Measurements from ENCODE around the gene NUCKS1. TPM values are rescaled to one million over a fixed set of nuclear protein-coding genes. Genes with fewer than 3 reads are reported as not detected.

Gene NUCKS1
- total and polyA plus RNA-seq, 2 of the 13 experiments (the other 11 are each of a cell fraction or from before 2014, with no cell fraction given) = 35.5 to 117 TPM

DNA sequence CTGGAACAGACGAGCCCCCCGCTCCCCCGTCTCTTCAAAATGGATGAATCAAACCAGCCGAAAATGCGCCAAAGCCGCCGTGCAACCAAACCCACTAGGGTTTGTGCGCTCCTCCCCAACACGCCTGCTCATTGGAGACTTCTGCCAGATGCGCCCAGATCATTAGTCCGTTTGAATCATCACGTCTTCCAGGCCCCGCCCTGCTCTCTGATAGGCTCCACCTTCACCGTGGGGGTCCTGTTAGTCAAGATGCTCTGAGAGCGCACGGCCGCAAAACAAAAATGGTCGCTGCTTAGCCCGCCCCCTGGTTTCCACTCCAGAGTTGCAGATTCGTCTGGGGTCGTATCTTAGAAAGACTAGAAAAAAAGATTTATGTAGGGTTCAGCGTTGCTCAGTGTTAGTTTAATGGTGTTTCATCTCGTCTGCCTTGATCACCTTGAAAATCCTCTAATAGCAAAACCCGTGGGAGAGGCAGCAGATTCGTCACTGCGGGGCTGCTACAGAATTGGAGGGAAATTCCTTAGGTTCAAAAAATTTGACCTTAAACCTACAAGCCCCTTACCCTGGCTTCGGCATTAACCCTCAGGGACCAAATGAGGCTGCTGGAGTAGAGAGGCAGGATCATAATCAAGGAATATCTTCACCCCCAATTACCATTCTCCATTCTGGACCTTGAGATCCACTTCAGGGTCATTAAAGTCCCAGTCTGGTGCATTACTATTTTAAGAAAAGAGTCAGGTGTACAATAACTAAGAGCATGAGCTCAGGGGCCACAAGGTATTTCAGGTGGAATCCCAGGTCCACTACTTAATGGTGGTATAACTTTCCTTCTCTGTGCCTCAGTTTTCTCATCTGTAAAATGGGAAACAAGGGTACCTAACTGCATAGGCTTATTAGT lies at the start of gene NUCKS1 (continued):
- TF ChIP-seq, protein P1, sequence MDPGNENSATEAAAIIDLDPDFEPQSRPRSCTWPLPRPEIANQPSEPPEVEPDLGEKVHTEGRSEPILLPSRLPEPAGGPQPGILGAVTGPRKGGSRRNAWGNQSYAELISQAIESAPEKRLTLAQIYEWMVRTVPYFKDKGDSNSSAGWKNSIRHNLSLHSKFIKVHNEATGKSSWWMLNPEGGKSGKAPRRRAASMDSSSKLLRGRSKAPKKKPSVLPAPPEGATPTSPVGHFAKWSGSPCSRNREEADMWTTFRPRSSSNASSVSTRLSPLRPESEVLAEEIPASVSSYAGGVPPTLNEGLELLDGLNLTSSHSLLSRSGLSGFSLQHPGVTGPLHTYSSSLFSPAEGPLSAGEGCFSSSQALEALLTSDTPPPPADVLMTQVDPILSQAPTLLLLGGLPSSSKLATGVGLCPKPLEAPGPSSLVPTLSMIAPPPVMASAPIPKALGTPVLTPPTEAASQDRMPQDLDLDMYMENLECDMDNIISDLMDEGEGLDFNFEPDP (CRISPR knock-in tag; conservative IDR thresholded peaks at IDR 0.05) = no peak
- TF ChIP-seq NR2F6 (IDR thresholded peaks at IDR 0.05) (peak; percentile 56), NR2F6 (CRISPR knock-in tag; IDR thresholded peaks at IDR 0.05) (peak; percentile 48), ZNF788 (CRISPR knock-in tag; IDR thresholded peaks at IDR 0.05; ENCODE audit: borderline replicate concordance) (peak; percentile 25; the same call in 1 of the 2 replicates), ELF1 (CRISPR knock-in tag; IDR thresholded peaks at IDR 0.05) (peak; percentile 45), YEATS2 (CRISPR knock-in tag; IDR thresholded peaks at IDR 0.05; ENCODE audit: borderline replicate concordance) (peak; percentile 78), ZSCAN22 (CRISPR knock-in tag; IDR thresholded peaks at IDR 0.05) (no peak), MBD4 (IDR thresholded peaks at IDR 0.05; ENCODE audit: borderline replicate concordance, low read length) (peak; percentile 58; the same call in 1 of the 2 replicates), GLI4 (CRISPR knock-in tag; IDR thresholded peaks at IDR 0.05; ENCODE audit: borderline replicate concordance) (no peak)
- TF ChIP-seq, protein P2, sequence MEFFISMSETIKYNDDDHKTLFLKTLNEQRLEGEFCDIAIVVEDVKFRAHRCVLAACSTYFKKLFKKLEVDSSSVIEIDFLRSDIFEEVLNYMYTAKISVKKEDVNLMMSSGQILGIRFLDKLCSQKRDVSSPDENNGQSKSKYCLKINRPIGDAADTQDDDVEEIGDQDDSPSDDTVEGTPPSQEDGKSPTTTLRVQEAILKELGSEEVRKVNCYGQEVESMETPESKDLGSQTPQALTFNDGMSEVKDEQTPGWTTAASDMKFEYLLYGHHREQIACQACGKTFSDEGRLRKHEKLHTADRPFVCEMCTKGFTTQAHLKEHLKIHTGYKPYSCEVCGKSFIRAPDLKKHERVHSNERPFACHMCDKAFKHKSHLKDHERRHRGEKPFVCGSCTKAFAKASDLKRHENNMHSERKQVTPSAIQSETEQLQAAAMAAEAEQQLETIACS (CRISPR knock-in tag; IDR thresholded peaks at IDR 0.05) = peak; percentile 47; the same call in 1 of the 2 replicates
- TF ChIP-seq, protein P3, sequence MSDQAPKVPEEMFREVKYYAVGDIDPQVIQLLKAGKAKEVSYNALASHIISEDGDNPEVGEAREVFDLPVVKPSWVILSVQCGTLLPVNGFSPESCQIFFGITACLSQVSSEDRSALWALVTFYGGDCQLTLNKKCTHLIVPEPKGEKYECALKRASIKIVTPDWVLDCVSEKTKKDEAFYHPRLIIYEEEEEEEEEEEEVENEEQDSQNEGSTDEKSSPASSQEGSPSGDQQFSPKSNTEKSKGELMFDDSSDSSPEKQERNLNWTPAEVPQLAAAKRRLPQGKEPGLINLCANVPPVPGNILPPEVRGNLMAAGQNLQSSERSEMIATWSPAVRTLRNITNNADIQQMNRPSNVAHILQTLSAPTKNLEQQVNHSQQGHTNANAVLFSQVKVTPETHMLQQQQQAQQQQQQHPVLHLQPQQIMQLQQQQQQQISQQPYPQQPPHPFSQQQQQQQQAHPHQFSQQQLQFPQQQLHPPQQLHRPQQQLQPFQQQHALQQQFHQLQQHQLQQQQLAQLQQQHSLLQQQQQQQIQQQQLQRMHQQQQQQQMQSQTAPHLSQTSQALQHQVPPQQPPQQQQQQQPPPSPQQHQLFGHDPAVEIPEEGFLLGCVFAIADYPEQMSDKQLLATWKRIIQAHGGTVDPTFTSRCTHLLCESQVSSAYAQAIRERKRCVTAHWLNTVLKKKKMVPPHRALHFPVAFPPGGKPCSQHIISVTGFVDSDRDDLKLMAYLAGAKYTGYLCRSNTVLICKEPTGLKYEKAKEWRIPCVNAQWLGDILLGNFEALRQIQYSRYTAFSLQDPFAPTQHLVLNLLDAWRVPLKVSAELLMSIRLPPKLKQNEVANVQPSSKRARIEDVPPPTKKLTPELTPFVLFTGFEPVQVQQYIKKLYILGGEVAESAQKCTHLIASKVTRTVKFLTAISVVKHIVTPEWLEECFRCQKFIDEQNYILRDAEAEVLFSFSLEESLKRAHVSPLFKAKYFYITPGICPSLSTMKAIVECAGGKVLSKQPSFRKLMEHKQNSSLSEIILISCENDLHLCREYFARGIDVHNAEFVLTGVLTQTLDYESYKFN (CRISPR knock-in tag; conservative IDR thresholded peaks at IDR 0.05) = peak; percentile 42; the same call in 1 of the 2 replicates
- TF ChIP-seq, protein P4, sequence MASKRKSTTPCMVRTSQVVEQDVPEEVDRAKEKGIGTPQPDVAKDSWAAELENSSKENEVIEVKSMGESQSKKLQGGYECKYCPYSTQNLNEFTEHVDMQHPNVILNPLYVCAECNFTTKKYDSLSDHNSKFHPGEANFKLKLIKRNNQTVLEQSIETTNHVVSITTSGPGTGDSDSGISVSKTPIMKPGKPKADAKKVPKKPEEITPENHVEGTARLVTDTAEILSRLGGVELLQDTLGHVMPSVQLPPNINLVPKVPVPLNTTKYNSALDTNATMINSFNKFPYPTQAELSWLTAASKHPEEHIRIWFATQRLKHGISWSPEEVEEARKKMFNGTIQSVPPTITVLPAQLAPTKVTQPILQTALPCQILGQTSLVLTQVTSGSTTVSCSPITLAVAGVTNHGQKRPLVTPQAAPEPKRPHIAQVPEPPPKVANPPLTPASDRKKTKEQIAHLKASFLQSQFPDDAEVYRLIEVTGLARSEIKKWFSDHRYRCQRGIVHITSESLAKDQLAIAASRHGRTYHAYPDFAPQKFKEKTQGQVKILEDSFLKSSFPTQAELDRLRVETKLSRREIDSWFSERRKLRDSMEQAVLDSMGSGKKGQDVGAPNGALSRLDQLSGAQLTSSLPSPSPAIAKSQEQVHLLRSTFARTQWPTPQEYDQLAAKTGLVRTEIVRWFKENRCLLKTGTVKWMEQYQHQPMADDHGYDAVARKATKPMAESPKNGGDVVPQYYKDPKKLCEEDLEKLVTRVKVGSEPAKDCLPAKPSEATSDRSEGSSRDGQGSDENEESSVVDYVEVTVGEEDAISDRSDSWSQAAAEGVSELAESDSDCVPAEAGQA (IDR thresholded peaks at IDR 0.05; ENCODE audit: low read depth) = peak; percentile 97
- TF ChIP-seq, protein P4 (CRISPR knock-in tag; IDR thresholded peaks at IDR 0.05; ENCODE audit: borderline replicate concordance) = no peak
- TF ChIP-seq, protein P5, sequence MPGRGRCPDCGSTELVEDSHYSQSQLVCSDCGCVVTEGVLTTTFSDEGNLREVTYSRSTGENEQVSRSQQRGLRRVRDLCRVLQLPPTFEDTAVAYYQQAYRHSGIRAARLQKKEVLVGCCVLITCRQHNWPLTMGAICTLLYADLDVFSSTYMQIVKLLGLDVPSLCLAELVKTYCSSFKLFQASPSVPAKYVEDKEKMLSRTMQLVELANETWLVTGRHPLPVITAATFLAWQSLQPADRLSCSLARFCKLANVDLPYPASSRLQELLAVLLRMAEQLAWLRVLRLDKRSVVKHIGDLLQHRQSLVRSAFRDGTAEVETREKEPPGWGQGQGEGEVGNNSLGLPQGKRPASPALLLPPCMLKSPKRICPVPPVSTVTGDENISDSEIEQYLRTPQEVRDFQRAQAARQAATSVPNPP (CRISPR knock-in tag; IDR thresholded peaks at IDR 0.05) = peak; percentile 22; the same call in 1 of the 2 replicates

Measured in HepG2 (cell line).